Naive thymus-derived CD4-positive, alpha-beta T cell (primary cell): ENCODE measurements around the gene KLHL17. TPM values are rescaled to one million over a fixed set of nuclear protein-coding genes. Genes with fewer than 3 reads are reported as not detected.
"Not testable (repeated sequence)": the region's sequence is repeated elsewhere in the genome, so short reads cannot be mapped to it uniquely, and the experiment has no call there.

Experiments used
- ATAC-seq: fragments of 150-1000 bp; cut with Tn5 transposase; 2 replicates; pipeline ENCODE4 v1.10.0; 2021; ENCODE audit warnings: mild to moderate bottlenecking, moderate library complexity
- CTCF ChIA-PET: fragments of 350-600 bp; sonication (Branson Sonifier 250); formaldehyde crosslinking; loops from one replicate; lab custom pipeline; 2021; ENCODE audit warnings: antibody characterized with exemption; lab: Charles Lee
- POLR2A ChIA-PET: fragments of 350-600 bp; sonication (Branson Sonifier 250); formaldehyde crosslinking; loops from one replicate; lab custom pipeline; 2021; ENCODE audit warnings: antibody characterized with exemption, inconsistent platforms; lab: Charles Lee
- DNase-seq, 9 donors: peaks; one replicate each; pipeline versions ENCODE4 v3.0.0 to v3.0.0-alpha.2; 2020 to 2022; ENCODE audit warnings: mixed read lengths in 1 of 9
- H3K27ac ChIP-seq: one replicate; pipeline ENCODE4 v1.7.0; 2013; ENCODE audit warnings: mild to moderate bottlenecking, low read depth, low read length, moderate library complexity
- H3K27me3 ChIP-seq, 2 donors: one replicate each; pipeline ENCODE4 v1.7.0; 2013; ENCODE audit warnings: low read length in 2 of 2, mild to moderate bottlenecking in 2 of 2, moderate library complexity in 2 of 2; ENCODE audit not compliant: control insufficient read depth in 2 of 2, insufficient read depth in 2 of 2
- H3K36me3 ChIP-seq, 3 experiments: 1 replicate in 2 of 3; 2 replicates in 1 of 3; pipeline ENCODE4 v1.7.0; 2013; ENCODE audit warnings: low read length in 3 of 3, mild to moderate bottlenecking in 3 of 3, moderate library complexity in 1 of 3; ENCODE audit not compliant: insufficient read depth in 3 of 3, control insufficient read depth in 2 of 3
- H3K4me1 ChIP-seq, 2 donors: one replicate each; pipeline ENCODE4 v1.7.0; 2013; ENCODE audit warnings: low read length in 2 of 2, mild to moderate bottlenecking in 2 of 2, moderate library complexity in 1 of 2; ENCODE audit not compliant: control insufficient read depth in 2 of 2, insufficient read depth in 2 of 2
- H3K4me3 ChIP-seq: 2 replicates; pipeline ENCODE4 v1.7.0; 2013; ENCODE audit warnings: mild to moderate bottlenecking, low read length
- H3K9me3 ChIP-seq, 3 experiments: 1 replicate in 2 of 3; 2 replicates in 1 of 3; pipeline ENCODE4 v1.7.0; 2013; ENCODE audit warnings: low read length in 3 of 3; ENCODE audit not compliant: control insufficient read depth in 2 of 3
- H3K27ac Mint-ChIP-seq, 9 donors: one replicate each; pipeline ENCODE4 v1.8.0; 2020 to 2022; ENCODE audit warnings: mixed read lengths in 9 of 9, mild to moderate bottlenecking in 8 of 9, moderate library complexity in 5 of 9, inconsistent platforms in 2 of 9
- H3K27me3 Mint-ChIP-seq, 5 donors: one replicate each; pipeline ENCODE4 v1.8.0; 2021 to 2022; ENCODE audit warnings: mixed read lengths in 5 of 5, mild to moderate bottlenecking in 1 of 5
- H3K36me3 Mint-ChIP-seq, 5 donors: one replicate each; pipeline ENCODE4 v1.8.0; 2020 to 2022; ENCODE audit warnings: mixed read lengths in 5 of 5, mild to moderate bottlenecking in 3 of 5, inconsistent platforms in 1 of 5
- H3K4me1 Mint-ChIP-seq, 7 donors: one replicate each; pipeline ENCODE4 v1.8.0; 2020 to 2022; ENCODE audit warnings: mixed read lengths in 7 of 7, mild to moderate bottlenecking in 3 of 7, inconsistent platforms in 1 of 7
- H3K4me3 Mint-ChIP-seq, 10 donors: one replicate each; pipeline ENCODE4 v1.8.0; 2020 to 2022; ENCODE audit warnings: mild to moderate bottlenecking in 10 of 10, mixed read lengths in 10 of 10, moderate library complexity in 6 of 10, inconsistent platforms in 2 of 10
- H3K9me3 Mint-ChIP-seq, 11 donors: one replicate each; pipeline ENCODE4 v1.8.0; 2020 to 2022; ENCODE audit warnings: mixed read lengths in 11 of 11, mild to moderate bottlenecking in 4 of 11, inconsistent platforms in 1 of 11, moderate library complexity in 1 of 11
- intact Hi-C, 2 donors: fragments of 100-400 bp; cut with micrococcal nuclease; formaldehyde crosslinking; loops; one replicate each; pipeline ENCODE4 v1.15.1; 2023
- polyA plus RNA-seq, 2 donors: library from polyadenylated mRNA; unstranded; fragments of 300-500 nt; fragmentation: Illumina TruSeq; gene quantifications; one replicate each; pipeline ENCODE4 v1.2.3, GENCODE V29; 2021
- total RNA-seq, 6 experiments: library from RNA in 5 of 6; stranded (reverse) in 5 of 6; gene quantifications; 1 replicate in 5 of 6; 2 replicates in 1 of 6; pipeline ENCODE4 v1.2.3 and lab custom pipeline; 2021 to 2026

Gene KLHL17
- total and polyA plus RNA-seq, 7 experiments from 2014 or later: 0.58 to 34.2 (median 20.7) TPM

- intact Hi-C loops: no loop called here
- peaks cover 0 to 11% (median 4%) of the 10 kb centered on the region in 5 donors for H3K27me3 Mint-ChIP-seq
- H3K9me3 Mint-ChIP-seq: no peaks in the 10 kb centered on the region
- peaks cover 0 to 63% (median 8%) of the 10 kb centered on the region in 3 experiments for H3K36me3 ChIP-seq
- H3K4me1 ChIP-seq: peaks cover 2 to 11% of the 10 kb centered on the region in 2 donors
- ChIA-PET CTCF (no interaction called here), POLR2A (no interaction called here)
- H3K4me3 Mint-ChIP-seq: peak overlapping the region in 2 of 10 donors; percentile 7 to 20
- H3K27me3 ChIP-seq: peaks cover 1 to 9% of the 10 kb centered on the region in 2 donors
- peaks cover 4 to 38% (median 15%) of the 10 kb centered on the region in 5 donors for H3K36me3 Mint-ChIP-seq
- no peak overlapping the region for H3K27ac ChIP-seq
- ATAC-seq: no peak
- no peak for DNase-seq
- no peak overlapping the region for H3K27ac Mint-ChIP-seq
- no peak overlapping the region for H3K4me3 ChIP-seq
- no peaks in the 10 kb centered on the region for H3K9me3 ChIP-seq
- H3K4me1 Mint-ChIP-seq: peaks cover 0 to 8% (median 5%) of the 10 kb centered on the region in 7 donors
Measured at GRCh38 chr1:945688-946556, 14.5 kb upstream of the KLHL17 start.

GRCh38 chr1:946811-947210, 13.6 kb upstream of the KLHL17 start:
- H3K4me3 ChIP-seq, H3K9me3 Mint-ChIP-seq, H3K27ac ChIP-seq, ATAC-seq, H3K27ac Mint-ChIP-seq, H3K4me1 Mint-ChIP-seq, CTCF ChIA-PET, DNase-seq, H3K9me3 ChIP-seq, H3K4me1 ChIP-seq, H3K27me3 ChIP-seq, H3K27me3 Mint-ChIP-seq, intact Hi-C loops, POLR2A ChIA-PET: not testable (repeated sequence)
- Mint-ChIP-seq H3K4me3 (peak overlapping the region in 1 of 10 donors; percentile 59), H3K36me3 (peaks cover 4 to 43% (median 15%) of the 10 kb centered on the region in 5 donors)
- peaks cover 0 to 71% (median 11%) of the 10 kb centered on the region in 3 experiments for H3K36me3 ChIP-seq

GRCh38 chr1:947958-948357, 12.4 kb upstream of the KLHL17 start:
- peaks cover 0 to 4% (median 0%) of the 10 kb centered on the region in 7 donors for H3K4me1 Mint-ChIP-seq
- Histone ChIP-seq H3K9me3 (no peaks in the 10 kb centered on the region), H3K36me3 (peaks cover 0 to 83% (median 15%) of the 10 kb centered on the region in 3 experiments), H3K4me3 (no peak overlapping the region), H3K27me3 (peaks cover 0 to under 1% of the 10 kb centered on the region in 2 donors), H3K4me1 (peaks cover 0 to under 1% of the 10 kb centered on the region in 2 donors), H3K27ac (no peak overlapping the region)
- no peak overlapping the region for H3K27ac Mint-ChIP-seq
- ChIA-PET POLR2A (no interaction called here), CTCF (no interaction called here)
- intact Hi-C loops: no loop called here
- no peaks in the 10 kb centered on the region for H3K9me3 Mint-ChIP-seq
- no peak for ATAC-seq
- no peak overlapping the region for H3K4me3 Mint-ChIP-seq
- H3K27me3 Mint-ChIP-seq: peaks cover 0 to 4% (median 0%) of the 10 kb centered on the region in 5 donors
- peaks cover 4 to 45% (median 15%) of the 10 kb centered on the region in 5 donors for H3K36me3 Mint-ChIP-seq
- no peak for DNase-seq

GRCh38 chr1:950268-950667, 10.1 kb upstream of the KLHL17 start:
- POLR2A ChIA-PET: no interaction called here
- Histone ChIP-seq H3K36me3 (peaks cover 0 to 100% (median 25%) of the 10 kb centered on the region in 3 experiments), H3K9me3 (no peaks in the 10 kb centered on the region), H3K4me1 (no peaks in the 10 kb centered on the region), H3K27ac (no peak overlapping the region), H3K27me3 (no peaks in the 10 kb centered on the region), H3K4me3 (no peak overlapping the region)
- intact Hi-C loops: no loop called here
- Mint-ChIP-seq H3K27me3 (no peaks in the 10 kb centered on the region), H3K9me3 (no peaks in the 10 kb centered on the region), H3K4me1 (peaks cover 0 to 8% (median 4%) of the 10 kb centered on the region in 7 donors), H3K27ac (no peak overlapping the region), H3K4me3 (no peak overlapping the region), H3K36me3 (peaks cover 12 to 57% (median 18%) of the 10 kb centered on the region in 5 donors)
- ATAC-seq (no peak), DNase-seq (no peak)
- CTCF ChIA-PET: no interaction called here

- DNase-seq (no peak), ATAC-seq (no peak)
- H3K27me3 ChIP-seq: no peaks in the 10 kb centered on the region
- H3K27ac Mint-ChIP-seq: no peak overlapping the region
- intact Hi-C loops: no loop called here
- peaks cover 14 to 53% (median 19%) of the 10 kb centered on the region in 5 donors for H3K36me3 Mint-ChIP-seq
- ChIA-PET POLR2A (no interaction called here), CTCF (no interaction called here)
- no peak overlapping the region for H3K4me3 ChIP-seq
- H3K27ac ChIP-seq: no peak overlapping the region
- peaks cover 0 to 100% (median 31%) of the 10 kb centered on the region in 3 experiments for H3K36me3 ChIP-seq
- H3K4me3 Mint-ChIP-seq: no peak overlapping the region
- H3K9me3 Mint-ChIP-seq: no peaks in the 10 kb centered on the region
- no peaks in the 10 kb centered on the region for H3K4me1 ChIP-seq
- no peaks in the 10 kb centered on the region for H3K9me3 ChIP-seq
- H3K27me3 Mint-ChIP-seq: no peaks in the 10 kb centered on the region
- peaks cover 0 to 10% (median 4%) of the 10 kb centered on the region in 7 donors for H3K4me1 Mint-ChIP-seq
Measured at GRCh38 chr1:950881-951280, 9.5 kb upstream of the KLHL17 start.

- Histone ChIP-seq H3K4me3 (no peak overlapping the region), H3K36me3 (peaks cover 0 to 100% (median 32%) of the 10 kb centered on the region in 3 experiments), H3K9me3 (no peaks in the 10 kb centered on the region), H3K4me1 (no peaks in the 10 kb centered on the region), H3K27me3 (no peaks in the 10 kb centered on the region), H3K27ac (no peak overlapping the region)
- Mint-ChIP-seq H3K36me3 (peaks cover 14 to 49% (median 18%) of the 10 kb centered on the region in 5 donors), H3K9me3 (no peaks in the 10 kb centered on the region), H3K4me1 (peaks cover 0 to 11% (median 4%) of the 10 kb centered on the region in 7 donors), H3K27me3 (no peaks in the 10 kb centered on the region), H3K4me3 (no peak overlapping the region), H3K27ac (no peak overlapping the region)
- POLR2A ChIA-PET: no interaction called here
- intact Hi-C loops: no loop called here
- ATAC-seq: no peak
- DNase-seq: no peak
- CTCF ChIA-PET: no interaction called here
Measured at GRCh38 chr1:951364-951763, 9.0 kb upstream of the KLHL17 start.
